Activated T-helper 1 cell treated with Interleukin-2 at 50 U/mL for 16 hours (primary cell): ENCODE data around the gene PCNT.
"Not testable (repeated sequence)": the region's sequence is repeated elsewhere in the genome, so short reads cannot be mapped to it uniquely, and the experiment has no call there.

Experiments used
- DNase-seq: peaks from one replicate; pipeline ENCODE4 v3.0.0-alpha.2; 2020; ENCODE audit warnings: low read depth

PCNT gene

GRCh38 chr21:46427516-46427915 is 103.6 kb downstream of the PCNT start:
- DNase-seq, result no peak

- no peak for DNase-seq
Measured at GRCh38 chr21:46428286-46428685, 104.3 kb downstream of the PCNT start.

GRCh38 chr21:46428987-46429710 is 105.2 kb downstream of the PCNT start:
- no peak for DNase-seq

GRCh38 chr21:46429754-46430681 is 106.1 kb downstream of the PCNT start:
- DNase-seq, result no peak

- no peak for DNase-seq
Measured at GRCh38 chr21:46431448-46431847, 107.5 kb downstream of the PCNT start.

GRCh38 chr21:46431884-46432488 is 108.0 kb downstream of the PCNT start:
- DNase-seq, result no peak

GRCh38 chr21:46433116-46433515 is 109.2 kb downstream of the PCNT start:
- DNase-seq, result not testable (repeated sequence)

GRCh38 chr21:46434322-46434958 is 110.5 kb downstream of the PCNT start:
- no peak for DNase-seq

GRCh38 chr21:46435786-46436227 is 111.9 kb downstream of the PCNT start:
- no peak for DNase-seq

GRCh38 chr21:46436621-46437020 is 112.7 kb downstream of the PCNT start:
- DNase-seq, result no peak

- no peak for DNase-seq
Measured at GRCh38 chr21:46437096-46437498, 113.1 kb downstream of the PCNT start.

GRCh38 chr21:46437511-46437910 is 113.6 kb downstream of the PCNT start:
- DNase-seq, result no peak

- DNase-seq, result no peak
Measured at GRCh38 chr21:46438241-46438640, 114.3 kb downstream of the PCNT start.

- no peak for DNase-seq
Measured at GRCh38 chr21:46439906-46440305, 116.0 kb downstream of the PCNT start.

- DNase-seq, result no peak
Measured at GRCh38 chr21:46441331-46441730, 117.4 kb downstream of the PCNT start.

GRCh38 chr21:46441961-46442498 is 118.1 kb downstream of the PCNT start:
- no peak for DNase-seq

GRCh38 chr21:46442938-46443337 is 119.0 kb downstream of the PCNT start:
- no peak for DNase-seq

- DNase-seq, result no peak
Measured at GRCh38 chr21:46443910-46444309, 120.0 kb downstream of the PCNT start.

GRCh38 chr21:46448108-46448507 is 124.2 kb downstream of the PCNT start:
- no peak for DNase-seq

GRCh38 chr21:46448855-46449254 is 124.9 kb downstream of the PCNT start:
- not testable (repeated sequence) for DNase-seq

GRCh38 chr21:46452710-46453109 is 128.8 kb downstream of the PCNT start:
- no peak for DNase-seq

GRCh38 chr21:46454142-46454541 is 130.2 kb downstream of the PCNT start:
- no peak for DNase-seq
